ENCODE data around the gene PREX1. TPM values are rescaled to one million over a fixed set of nuclear protein-coding genes. Genes with fewer than 3 reads are reported as not detected.

PREX1 gene
- total and polyA plus RNA-seq, 2 experiments from 2014 or later: 2.4 to 10.3 TPM

GRCh38 chr20:48822178-48822577, 5.6 kb downstream of the PREX1 start:
- peaks cover 4% of the 10 kb centered on the region for H3F3A ChIP-seq (replicated peaks; ENCODE audit: low read depth)
- no peak overlapping the region for H2AFZ ChIP-seq
- no peak overlapping the region for H3K4me3 ChIP-seq
- TF ChIP-seq CREB1 (CRISPR knock-in tag; IDR thresholded peaks at IDR 0.05; ENCODE audit: low read depth): no peak
- TF ChIP-seq POLR2AphosphoS5 (IDR thresholded peaks at IDR 0.05; ENCODE audit: low read depth): no peak
- no peak for TF ChIP-seq REST (IDR thresholded peaks at IDR 0.05; ENCODE audit: unreplicated experiment)
- TF ChIP-seq CTCF (conservative IDR thresholded peaks at IDR 0.05; ENCODE audit: low read depth in 2 of 2): no peak
- TF ChIP-seq ZNF114 (CRISPR knock-in tag; IDR thresholded peaks at IDR 0.05): no peak
- TF ChIP-seq NANOG (IDR thresholded peaks at IDR 0.05; ENCODE audit: borderline replicate concordance): no peak
- TF ChIP-seq EZH2 (IDR thresholded peaks at IDR 0.05; ENCODE audit: low read depth, unreplicated experiment): no peak
- no peak for TF ChIP-seq STAT1 (IDR thresholded peaks at IDR 0.05; ENCODE audit: unreplicated experiment)
- TF ChIP-seq ZNF462 (CRISPR knock-in tag; IDR thresholded peaks at IDR 0.05): no peak
- TF ChIP-seq JUNB (IDR thresholded peaks at IDR 0.05; ENCODE audit: unreplicated experiment): no peak
- no peak for TF ChIP-seq ETS1 (IDR thresholded peaks at IDR 0.05)
- no peak for TF ChIP-seq EZH2phosphoT487 (IDR thresholded peaks at IDR 0.05; ENCODE audit: unreplicated experiment)
- TF ChIP-seq ZNF331 (CRISPR knock-in tag; IDR thresholded peaks at IDR 0.05; ENCODE audit: low read depth): no peak
- Mint-ChIP-seq H3K4me1 (peaks cover 50% of the 10 kb centered on the region), H3K27ac (no peak overlapping the region), H3K9me3 (no peaks in the 10 kb centered on the region), H3K27me3 (ENCODE audit: insufficient read depth, low read depth, poor library complexity) (peaks cover 34% of the 10 kb centered on the region), H3K4me3 (no peak overlapping the region), H3K36me3 (ENCODE audit: low read depth) (no peaks in the 10 kb centered on the region)
- H4K20me1 ChIP-seq (replicated peaks; ENCODE audit: insufficient read depth): peaks cover 14% of the 10 kb centered on the region
- no peak overlapping the region for H3K27ac ChIP-seq (ENCODE audit: low read depth)
- ATAC-seq (no peak), DNase-seq (ENCODE audit: low spot score) (no peak)
- no peaks in the 10 kb centered on the region for H3K36me3 ChIP-seq (ENCODE audit: insufficient read depth)
- peaks cover 28% of the 10 kb centered on the region for H3K4me1 ChIP-seq (ENCODE audit: insufficient read depth)
- peaks cover 38% of the 10 kb centered on the region for H3K27me3 ChIP-seq (ENCODE audit: insufficient read depth)
- H3K9me2 ChIP-seq (ENCODE audit: insufficient read depth): no peaks in the 10 kb centered on the region
- H3K4me2 ChIP-seq: no peak overlapping the region
- H3K79me2 ChIP-seq (replicated peaks; ENCODE audit: insufficient read depth): no peaks in the 10 kb centered on the region
